HepG2 (cell line): ENCODE data around the gene SLC5A5. TPM values are rescaled to one million over a fixed set of nuclear protein-coding genes. Genes with fewer than 3 reads are reported as not detected.

Experiments used
- ATAC-seq: fragments of 200-7000 bp; cut with Tn5 transposase; 3 replicates; pipeline ENCODE4 v1.9.1; 2020; ENCODE audit warnings: mild to moderate bottlenecking, moderate library complexity
- BruUV-seq: library from RNA; stranded (reverse); fragments of 400-500 nt; replicated peaks from 2 replicates; lab custom pipeline; 2021; lab: Mats Ljungman, UMichigan
- CTCF ChIA-PET: fragments of 300-600 bp; formaldehyde crosslinking; extraction: SDS; loops from one replicate; lab custom pipeline; 2021; ENCODE audit warnings: low total read pairs, inconsistent platforms, low intra/inter-chr PET ratio; lab: Yijun Ruan, JAX
- POLR2A ChIA-PET: fragments of 350-600 bp; sonication (Branson Sonifier 250); formaldehyde crosslinking; loops from one replicate; lab custom pipeline; 2020; ENCODE audit warnings: antibody characterized with exemption, inconsistent platforms; lab: Yijun Ruan, JAX
- DNase-seq: peaks from one replicate; pipeline ENCODE4 v3.0.0-alpha.2; 2015; ENCODE audit warnings: low spot score
- FAIRE-seq: peaks from 3 replicates; lab custom pipeline; 2011; peaks lifted over from hg19 to GRCh38; lab: Jason Lieb, UNC
- H2AFZ ChIP-seq: one replicate; pipeline ENCODE4 v1.6.1; 2011; ENCODE audit warnings: low read length, inconsistent platforms
- H3K27ac ChIP-seq: fragments of 300-600 bp; 3 replicates; pipeline ENCODE4 v1.8.0; 2011; ENCODE audit warnings: mixed run types, mild to moderate bottlenecking, mixed read lengths, low read length, inconsistent platforms; ENCODE audit not compliant: insufficient read depth; ENCODE audit errors: extremely low read length
- H3K27me3 ChIP-seq, 2 experiments: fragments of 200-600 bp in 1 of 2; 2 replicates in 1 of 2; 3 replicates in 1 of 2; pipeline versions ENCODE4 v1.6.0 to v1.8.0; 2011; ENCODE audit warnings: low read length in 2 of 2, mild to moderate bottlenecking in 2 of 2, moderate library complexity in 2 of 2, inconsistent platforms in 1 of 2; ENCODE audit not compliant: insufficient read depth in 2 of 2, control insufficient read depth in 1 of 2
- H3K36me3 ChIP-seq, 2 experiments: fragments of 200-600 bp in 1 of 2; replicated peaks in 1 of 2; 2 replicates in 1 of 2; 3 replicates in 1 of 2; pipeline versions ENCODE4 v1.5.1 to v1.8.0; 2011; ENCODE audit warnings: low read length in 2 of 2, inconsistent platforms in 1 of 2; ENCODE audit not compliant: insufficient read depth in 2 of 2, control insufficient read depth in 1 of 2
- H3K4me1 ChIP-seq: 2 replicates; pipeline ENCODE4 v1.5.1; 2012; ENCODE audit warnings: low read length, inconsistent platforms; ENCODE audit not compliant: insufficient read depth
- H3K4me2 ChIP-seq: 2 replicates; pipeline ENCODE4 v1.6.0; 2011; ENCODE audit warnings: low read depth, low read length, inconsistent platforms
- H3K4me3 ChIP-seq, 3 experiments: fragments of 200-600 bp in 1 of 3; sonication (generic), shearing (Covaris generic) in 1 of 3; replicated peaks in 1 of 3; 2 replicates each; pipeline ENCODE4 v1.5.1; 2011 to 2016; ENCODE audit warnings: low read length in 3 of 3, inconsistent platforms in 2 of 3, low read depth in 2 of 3, mild to moderate bottlenecking in 2 of 3, control low read depth in 1 of 3, mixed read lengths in 1 of 3; ENCODE audit not compliant: insufficient read depth in 1 of 3
- H3K79me2 ChIP-seq: one replicate; pipeline ENCODE4 v1.6.1; 2011; ENCODE audit warnings: low read length, inconsistent platforms; ENCODE audit not compliant: insufficient read depth
- H3K9ac ChIP-seq: 2 replicates; pipeline ENCODE4 v1.6.0; 2011; ENCODE audit warnings: mild to moderate bottlenecking, low read depth, low read length, inconsistent platforms; ENCODE audit not compliant: insufficient read depth
- H3K9me3 ChIP-seq: 2 replicates; pipeline ENCODE4 v1.5.1; 2012; ENCODE audit warnings: mild to moderate bottlenecking, low read length
- H4K20me1 ChIP-seq: 2 replicates; pipeline ENCODE4 v1.6.0; 2011; ENCODE audit warnings: inconsistent platforms, mild to moderate bottlenecking, low read length, moderate library complexity; ENCODE audit not compliant: insufficient read depth
- CBX5 ChIP-seq: sonication (generic); formaldehyde crosslinking; IDR thresholded peaks from 2 replicates; pipeline ENCODE4 v1.4.0; 2020; ENCODE audit warnings: missing genetic modification reagents, borderline replicate concordance
- FOXA1 ChIP-seq, 2 experiments: fragments of 450-650 bp in 1 of 2; sonication (generic) in 1 of 2; formaldehyde crosslinking in 1 of 2; IDR thresholded peaks; 2 replicates each; pipeline versions ENCODE4 v1.4.0 to v1.6.1; 2016 to 2020; ENCODE audit warnings: missing genetic modification reagents in 1 of 2
- FOXA3 ChIP-seq: IDR thresholded peaks from 2 replicates; pipeline ENCODE4 v1.6.1; 2016; ENCODE audit warnings: missing genetic modification reagents, missing compliant biosample characterization
- GATA4 ChIP-seq: sonication (generic); IDR thresholded peaks from 2 replicates; pipeline ENCODE4 v1.6.1; 2016; ENCODE audit warnings: antibody characterized with exemption, low read depth, borderline replicate concordance
- MEIS2 ChIP-seq: sonication (generic); formaldehyde crosslinking; IDR thresholded peaks from 2 replicates; pipeline ENCODE4 v1.9.0; 2021; ENCODE audit warnings: mild to moderate bottlenecking, missing genetic modification reagents
- MIER2 ChIP-seq: IDR thresholded peaks from 2 replicates; pipeline ENCODE4 v1.6.1; 2016; ENCODE audit warnings: missing biosample characterization, missing genetic modification reagents
- NR2F1 ChIP-seq, 2 experiments: fragments of 450-650 bp in 1 of 2; formaldehyde crosslinking in 1 of 2; IDR thresholded peaks; 2 replicates each; pipeline versions ENCODE4 v1.5.0 to v1.6.1; 2016 to 2020; ENCODE audit warnings: mild to moderate bottlenecking in 1 of 2, missing compliant biosample characterization in 1 of 2, missing genetic modification reagents in 1 of 2, moderate library complexity in 1 of 2
- NR2F6 ChIP-seq, 2 experiments: IDR thresholded peaks; 2 replicates each; pipeline ENCODE4 v1.6.1; 2016; ENCODE audit warnings: antibody characterized with exemption in 1 of 2, mild to moderate bottlenecking in 1 of 2
- SAP130 ChIP-seq: IDR thresholded peaks from 2 replicates; pipeline ENCODE4 v1.6.1; 2016; ENCODE audit warnings: low read depth
- ZFP36L2 ChIP-seq: sonication (generic); formaldehyde crosslinking; IDR thresholded peaks from 2 replicates; pipeline ENCODE4 v1.4.0; 2020; ENCODE audit warnings: missing genetic modification reagents
- ZNF367 ChIP-seq: sonication (generic); formaldehyde crosslinking; IDR thresholded peaks from 2 replicates; pipeline ENCODE4 v1.4.0; 2020; ENCODE audit warnings: missing genetic modification reagents, borderline replicate concordance
- WGBS: methylation state at CpG from one replicate; pipeline ENCODE4 v1.1.6; 2017; ENCODE audit warnings: low lambda C conversion rate; 5-methylcytosine and 5-hydroxymethylcytosine counted together
- in situ Hi-C: cut with HindIII; loops from 2 replicates; pipeline ENCODE4 v1.10.0; 2017; ENCODE audit warnings: low pct_unique_long_range_greater_than_20kb; ENCODE audit not compliant: extremely low pct_ligation_motif_present
- intact Hi-C: fragments of 100-400 bp; cut with micrococcal nuclease; formaldehyde crosslinking; loops from one replicate; pipeline ENCODE4 v1.10.0; 2022; ENCODE audit not compliant: unreplicated experiment
- polyA plus RNA-seq, 8 experiments: library from polyadenylated mRNA; depleted of rRNA in 3 of 8; stranded (reverse) in 7 of 8; unstranded in 1 of 8; fragments of >200 nt; fragmentation: Illumina TruSeq in 4 of 8; extraction: Trizol in 4 of 8; gene quantifications; 2 replicates each; pipeline versions ENCODE4 v1.2.1 to v1.2.3, GENCODE V29; 2011 to 2016; ENCODE audit warnings: low read depth in 4 of 8, missing spikeins in 1 of 8, mixed read lengths in 1 of 8; ENCODE audit not compliant: insufficient read depth in 1 of 8
- total RNA-seq, 5 experiments: library from RNA; depleted of rRNA; stranded (reverse); fragments of >200 nt; fragmentation: Illumina TruSeq; extraction: Trizol; gene quantifications; 2 replicates each; pipeline ENCODE4 v1.2.3, GENCODE V29; 2016; ENCODE audit warnings: low read depth in 1 of 5
- TF ChIP-seq, protein P1 (sequence below): sonication (generic); formaldehyde crosslinking; IDR thresholded peaks from 2 replicates; pipeline ENCODE4 v1.5.1; 2020; ENCODE audit warnings: missing genetic modification reagents, mild to moderate bottlenecking, borderline replicate concordance
- TF ChIP-seq, protein P2 (sequence below): sonication (generic); IDR thresholded peaks from 2 replicates; pipeline ENCODE4 v1.6.1; 2016; ENCODE audit warnings: low read depth, borderline replicate concordance
- TF ChIP-seq, protein P3 (sequence below): IDR thresholded peaks from 2 replicates; pipeline ENCODE4 v1.6.1; 2016; ENCODE audit warnings: control low read depth

The SLC5A5 gene
- total and polyA plus RNA-seq, 2 of the 13 experiments (the other 11 are each of a cell fraction or from before 2014, with no cell fraction given), result not detected

DNA sequence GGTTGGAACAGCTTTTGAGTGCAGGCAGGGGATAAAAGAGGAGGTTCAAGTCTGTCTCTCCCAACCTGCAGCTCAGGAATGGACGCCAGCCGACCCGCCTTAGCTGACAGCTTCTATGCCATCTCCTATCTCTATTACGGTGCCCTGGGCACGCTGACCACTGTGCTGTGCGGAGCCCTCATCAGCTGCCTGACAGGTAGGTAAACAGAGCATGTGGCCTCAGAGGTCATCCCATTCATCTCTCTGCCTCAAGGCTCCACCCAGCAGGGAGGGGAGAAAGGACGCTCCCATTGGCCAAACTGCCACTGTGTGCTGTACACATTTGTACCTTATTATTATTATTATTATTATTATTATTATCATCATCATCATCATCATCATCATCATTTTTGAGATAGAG, 16.5 kb downstream of the SLC5A5 start:
- no TSS peak for BruUV-seq
- Histone ChIP-seq H3K4me1 (no peaks in the 10 kb centered on the region), H3K4me3 (no peak overlapping the region), H3K9ac (no peak overlapping the region), H3K9me3 (no peaks in the 10 kb centered on the region), H3K36me3 (no peaks in the 10 kb centered on the region), H3K4me2 (no peak overlapping the region), H3K79me2 (no peaks in the 10 kb centered on the region), H3K27ac (no peak overlapping the region), H2AFZ (no peak overlapping the region), H3K27me3 (peaks cover 0 to 3% of the 10 kb centered on the region in 2 experiments; a peak in 2 of 5 replicates), H4K20me1 (no peaks in the 10 kb centered on the region)
- FAIRE-seq (no peak), ATAC-seq (peak; percentile 56; the same call in 1 of the 3 replicates), DNase-seq (no peak)
- ChIA-PET CTCF (no interaction called here), POLR2A (no interaction called here)
- intact Hi-C loops (no loop called here), in situ Hi-C loops (no loop called here)
- TF ChIP-seq, protein P1, sequence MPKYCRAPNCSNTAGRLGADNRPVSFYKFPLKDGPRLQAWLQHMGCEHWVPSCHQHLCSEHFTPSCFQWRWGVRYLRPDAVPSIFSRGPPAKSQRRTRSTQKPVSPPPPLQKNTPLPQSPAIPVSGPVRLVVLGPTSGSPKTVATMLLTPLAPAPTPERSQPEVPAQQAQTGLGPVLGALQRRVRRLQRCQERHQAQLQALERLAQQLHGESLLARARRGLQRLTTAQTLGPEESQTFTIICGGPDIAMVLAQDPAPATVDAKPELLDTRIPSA (CRISPR knock-in tag), result no peak
- 0 out of 4 replicates have a peak, but pooled peaks of 1 of the 2 experiments have one; percentile 28 for TF ChIP-seq NR2F1 (CRISPR knock-in tag; IDR thresholded peaks at IDR 0.05)
- TF ChIP-seq ZFP36L2 (CRISPR knock-in tag), result no peak
- TF ChIP-seq FOXA3 (CRISPR knock-in tag), result peak; percentile 39; the same call in 1 of the 2 replicates
- peak; percentile 43; the same call in 1 of the 2 replicates for TF ChIP-seq NR2F6 (IDR thresholded peaks at IDR 0.05)
- peak; percentile 63; the same call in 1 of the 2 replicates for TF ChIP-seq NR2F6 (CRISPR knock-in tag; IDR thresholded peaks at IDR 0.05)
- no peak for TF ChIP-seq ZNF367 (CRISPR knock-in tag)
- 0 out of 2 replicates have a peak, but pooled peaks have one; percentile 58 for TF ChIP-seq MIER2 (CRISPR knock-in tag)
- TF ChIP-seq, protein P2, sequence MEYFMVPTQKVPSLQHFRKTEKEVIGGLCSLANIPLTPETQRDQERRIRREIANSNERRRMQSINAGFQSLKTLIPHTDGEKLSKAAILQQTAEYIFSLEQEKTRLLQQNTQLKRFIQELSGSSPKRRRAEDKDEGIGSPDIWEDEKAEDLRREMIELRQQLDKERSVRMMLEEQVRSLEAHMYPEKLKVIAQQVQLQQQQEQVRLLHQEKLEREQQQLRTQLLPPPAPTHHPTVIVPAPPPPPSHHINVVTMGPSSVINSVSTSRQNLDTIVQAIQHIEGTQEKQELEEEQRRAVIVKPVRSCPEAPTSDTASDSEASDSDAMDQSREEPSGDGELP, result peak; percentile 38; the same call in 1 of the 2 replicates
- peak; percentile 89; the same call in 1 of the 2 replicates for TF ChIP-seq MEIS2
- TF ChIP-seq, protein P3, sequence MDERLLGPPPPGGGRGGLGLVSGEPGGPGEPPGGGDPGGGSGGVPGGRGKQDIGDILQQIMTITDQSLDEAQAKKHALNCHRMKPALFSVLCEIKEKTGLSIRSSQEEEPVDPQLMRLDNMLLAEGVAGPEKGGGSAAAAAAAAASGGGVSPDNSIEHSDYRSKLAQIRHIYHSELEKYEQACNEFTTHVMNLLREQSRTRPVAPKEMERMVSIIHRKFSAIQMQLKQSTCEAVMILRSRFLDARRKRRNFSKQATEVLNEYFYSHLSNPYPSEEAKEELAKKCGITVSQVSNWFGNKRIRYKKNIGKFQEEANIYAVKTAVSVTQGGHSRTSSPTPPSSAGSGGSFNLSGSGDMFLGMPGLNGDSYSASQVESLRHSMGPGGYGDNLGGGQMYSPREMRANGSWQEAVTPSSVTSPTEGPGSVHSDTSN (CRISPR knock-in tag), result peak; percentile 58; the same call in 1 of the 2 replicates
- no peak for TF ChIP-seq GATA4
- no peak for TF ChIP-seq CBX5 (CRISPR knock-in tag)
- TF ChIP-seq SAP130 (CRISPR knock-in tag), result peak; percentile 19; the same call in 1 of the 2 replicates
- no peak for TF ChIP-seq FOXA1 (IDR thresholded peaks at IDR 0.05)
- peak; percentile 77 for TF ChIP-seq FOXA1 (CRISPR knock-in tag; IDR thresholded peaks at IDR 0.05)
- WGBS, result 2% methylated on average over 7 of the region's 7 CpGs
